ENCODE measurements around the gene ANXA5.
A peak's percentile ranks its signal among the peaks of the same experiment; 100 is the strongest.

The ANXA5 gene

DNA sequence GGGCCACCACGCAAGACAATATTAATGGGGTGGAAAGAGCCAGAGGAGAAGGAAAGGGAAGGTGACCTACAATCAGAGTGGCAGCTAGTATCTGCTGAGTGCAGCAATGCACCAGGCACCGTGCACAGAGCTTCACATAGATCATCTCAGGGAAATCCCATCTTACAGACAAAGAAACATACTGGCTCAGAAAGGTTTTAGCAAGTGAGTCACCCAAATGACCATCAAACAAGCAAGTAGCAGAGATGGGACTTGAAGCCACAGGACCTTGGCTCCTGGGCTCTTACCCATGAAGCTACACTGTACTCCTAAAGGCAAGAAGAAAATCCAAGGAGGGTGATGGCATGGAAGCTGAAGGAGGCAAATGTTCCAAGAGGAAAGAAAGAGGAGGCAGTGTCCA is 6.8 kb downstream of the ANXA5 start:
- TF ChIP-seq, protein P1, sequence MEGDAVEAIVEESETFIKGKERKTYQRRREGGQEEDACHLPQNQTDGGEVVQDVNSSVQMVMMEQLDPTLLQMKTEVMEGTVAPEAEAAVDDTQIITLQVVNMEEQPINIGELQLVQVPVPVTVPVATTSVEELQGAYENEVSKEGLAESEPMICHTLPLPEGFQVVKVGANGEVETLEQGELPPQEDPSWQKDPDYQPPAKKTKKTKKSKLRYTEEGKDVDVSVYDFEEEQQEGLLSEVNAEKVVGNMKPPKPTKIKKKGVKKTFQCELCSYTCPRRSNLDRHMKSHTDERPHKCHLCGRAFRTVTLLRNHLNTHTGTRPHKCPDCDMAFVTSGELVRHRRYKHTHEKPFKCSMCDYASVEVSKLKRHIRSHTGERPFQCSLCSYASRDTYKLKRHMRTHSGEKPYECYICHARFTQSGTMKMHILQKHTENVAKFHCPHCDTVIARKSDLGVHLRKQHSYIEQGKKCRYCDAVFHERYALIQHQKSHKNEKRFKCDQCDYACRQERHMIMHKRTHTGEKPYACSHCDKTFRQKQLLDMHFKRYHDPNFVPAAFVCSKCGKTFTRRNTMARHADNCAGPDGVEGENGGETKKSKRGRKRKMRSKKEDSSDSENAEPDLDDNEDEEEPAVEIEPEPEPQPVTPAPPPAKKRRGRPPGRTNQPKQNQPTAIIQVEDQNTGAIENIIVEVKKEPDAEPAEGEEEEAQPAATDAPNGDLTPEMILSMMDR (IDR thresholded peaks at IDR 0.05; ENCODE audit: low read depth, low read length) = no peak
- peak overlapping the region; percentile 50 for H3K4me3 ChIP-seq (ENCODE audit: low read depth, low read length)

DNA sequence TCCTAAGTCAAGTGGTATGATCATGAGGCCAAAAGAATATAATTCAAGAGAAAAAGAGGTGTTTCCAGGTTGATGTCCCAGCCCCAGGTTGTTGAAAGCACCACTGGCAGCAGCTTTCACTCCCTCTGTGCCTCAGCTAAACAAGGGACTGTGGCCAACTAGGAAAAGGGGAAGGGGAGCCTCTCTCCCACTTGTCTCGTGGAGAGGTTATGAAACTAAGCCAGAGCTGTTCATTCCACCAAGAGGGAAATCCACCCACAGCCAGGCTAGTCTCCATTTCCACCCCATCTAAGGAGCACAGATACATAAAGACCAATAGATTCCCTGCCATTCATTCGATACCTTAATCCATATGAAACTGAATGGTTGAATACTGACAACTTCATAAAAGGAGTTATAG is 8.1 kb downstream of the ANXA5 start:
- TF ChIP-seq, protein P1 (IDR thresholded peaks at IDR 0.05; ENCODE audit: low read depth, low read length) = no peak
- H3K4me3 ChIP-seq (ENCODE audit: low read depth, low read length) = no peak overlapping the region

- TF ChIP-seq, protein P1 (IDR thresholded peaks at IDR 0.05; ENCODE audit: low read depth, low read length) = no peak
- H3K4me3 ChIP-seq (ENCODE audit: low read depth, low read length) = no peak overlapping the region
Observed at GRCh38 chr4:121688261-121688660, 8.5 kb downstream of the ANXA5 start.

- TF ChIP-seq, protein P1 (IDR thresholded peaks at IDR 0.05; ENCODE audit: low read depth, low read length) = no peak
- H3K4me3 ChIP-seq (ENCODE audit: low read depth, low read length) = no peak overlapping the region
Observed at GRCh38 chr4:121686255-121686654, 10.5 kb downstream of the ANXA5 start.

- TF ChIP-seq, protein P1 (IDR thresholded peaks at IDR 0.05; ENCODE audit: low read depth, low read length) = no peak
Observed at GRCh38 chr4:121685257-121685656, 11.5 kb downstream of the ANXA5 start.

DNA sequence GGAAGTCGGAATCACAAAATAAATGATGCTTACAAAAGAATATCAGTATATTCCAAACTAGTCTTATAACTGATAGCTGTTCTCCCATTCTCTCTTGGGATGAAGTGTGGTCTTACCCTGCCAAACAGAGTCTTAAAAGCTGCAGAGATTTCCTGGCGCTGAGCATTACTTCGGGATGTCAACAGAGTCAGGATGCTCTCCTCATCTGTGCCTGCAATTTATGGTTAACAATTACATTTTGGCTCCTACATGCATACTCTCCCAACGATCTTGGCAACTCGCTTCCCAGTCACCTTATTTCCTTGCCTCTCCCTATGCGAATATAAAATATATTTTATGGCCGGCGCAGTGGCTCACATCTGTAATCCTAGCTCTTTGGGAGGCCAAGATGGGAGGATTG is 12.2 kb downstream of the ANXA5 start:
- H3K4me3 ChIP-seq (ENCODE audit: low read depth, low read length) = no peak overlapping the region
- TF ChIP-seq, protein P1 (IDR thresholded peaks at IDR 0.05; ENCODE audit: low read depth, low read length) = no peak

More at GRCh38 chr4:121685257-121685656, 11.5 kb downstream of the ANXA5 start:
- no peak overlapping the region for H3K4me3 ChIP-seq (ENCODE audit: low read depth, low read length)

GRCh38 chr4:121684016-121684415 is 12.8 kb downstream of the ANXA5 start:
- no peak overlapping the region for H3K4me3 ChIP-seq (ENCODE audit: low read depth, low read length)
- TF ChIP-seq, protein P1 (IDR thresholded peaks at IDR 0.05; ENCODE audit: low read depth, low read length) = no peak
